Mesothelial cell of epicardium (in vitro differentiated cells): ENCODE results near the gene AOPEP. TPM values are rescaled to one million over a fixed set of nuclear protein-coding genes. Genes with fewer than 3 reads are reported as not detected.

Source experiments
- DNase-seq, 2 experiments: peaks; one replicate each; pipeline ENCODE4 v3.0.0; 2021; ENCODE audit warnings: low spot score in 2 of 2; ENCODE audit not compliant: unreplicated experiment in 2 of 2
- H3K27ac Mint-ChIP-seq: 2 replicates; pipeline ENCODE4 v1.8.0; 2021; ENCODE audit warnings: mixed read lengths
- H3K27me3 Mint-ChIP-seq: 2 replicates; pipeline ENCODE4 v1.8.0; 2021; ENCODE audit warnings: low read depth, mixed read lengths
- H3K36me3 Mint-ChIP-seq: 2 replicates; pipeline ENCODE4 v1.8.0; 2021; ENCODE audit warnings: mixed read lengths
- H3K4me1 Mint-ChIP-seq: 2 replicates; pipeline ENCODE4 v1.8.0; 2021; ENCODE audit warnings: mixed read lengths
- H3K4me3 Mint-ChIP-seq: 2 replicates; pipeline ENCODE4 v1.8.0; 2021; ENCODE audit warnings: mild to moderate bottlenecking, moderate library complexity, mixed read lengths
- H3K9me3 Mint-ChIP-seq: 2 replicates; pipeline ENCODE4 v1.8.0; 2021; ENCODE audit warnings: mixed read lengths
- CTCF ChIP-seq: fragments of 200-600 bp; sonication (generic); IDR thresholded peaks from one replicate; pipeline ENCODE4 v1.5.0; 2021; ENCODE audit warnings: antibody characterized with exemption; ENCODE audit not compliant: unreplicated experiment
- microRNA-seq: library from miRNA; unstranded; fragments of <30 nt; microRNA quantifications from one replicate; pipeline ENCODE4 v1.2.0, GENCODE V29; 2021; ENCODE audit warnings: inconsistent platforms, mixed read lengths
- total RNA-seq: library from RNA; stranded (reverse); gene quantifications from 3 replicates; pipeline ENCODE4 v1.2.1, GENCODE V29; 2021

Gene AOPEP
- total RNA-seq, 1 donor from 2014 or later, result 63.0 TPM

- Mint-ChIP-seq H3K36me3 (peaks cover 3% of the 10 kb centered on the region), H3K27me3 (no peaks in the 10 kb centered on the region), H3K4me3 (no peak overlapping the region), H3K9me3 (no peaks in the 10 kb centered on the region), H3K4me1 (peaks cover 40% of the 10 kb centered on the region), H3K27ac (peak overlapping the region; percentile 25)
- TF ChIP-seq CTCF, result no peak
- DNase-seq, result no peak
Observed at GRCh38 chr9:95134457-95134881, 408.0 kb downstream of the AOPEP start.

GRCh38 chr9:95135756-95136155 is 409.3 kb downstream of the AOPEP start:
- Mint-ChIP-seq H3K27me3 (no peaks in the 10 kb centered on the region), H3K27ac (no peak overlapping the region), H3K36me3 (peaks cover 3% of the 10 kb centered on the region), H3K4me3 (no peak overlapping the region), H3K9me3 (no peaks in the 10 kb centered on the region), H3K4me1 (peaks cover 27% of the 10 kb centered on the region)
- no peak for DNase-seq
- no peak for TF ChIP-seq CTCF

Small RNA genes lying within 50 kb of the gene (microRNA-seq; reads per million reads assigned to microRNA genes)
- gene MIR2278 (3.2 reads per million, percentile 6 among the genes with 10 or more reads in this experiment), gene MIR23B (31,988 reads per million, percentile 99 among the genes with 10 or more reads in this experiment), gene MIR24-1 (not detected), gene MIR27B (4,815 reads per million, percentile 91 among the genes with 10 or more reads in this experiment), gene MIR3074 (not detected), gene MIR6081 (not detected)

Other genes starting within 250 kb of the AOPEP start
- gene PCAT7, start 171.6 kb upstream of the AOPEP start, total RNA-seq, result 18.5 to 19.0 TPM (median 18.8 TPM) in 3 replicates
- not detected in 3 replicates for gene FBP2, start 132.9 kb upstream of the AOPEP start, total RNA-seq
- 5.3 to 6.5 TPM (median 5.9 TPM) in 3 replicates for gene FBP1, start 87.2 kb upstream of the AOPEP start, total RNA-seq